ENCODE measurements around the gene UACA.

DNA sequence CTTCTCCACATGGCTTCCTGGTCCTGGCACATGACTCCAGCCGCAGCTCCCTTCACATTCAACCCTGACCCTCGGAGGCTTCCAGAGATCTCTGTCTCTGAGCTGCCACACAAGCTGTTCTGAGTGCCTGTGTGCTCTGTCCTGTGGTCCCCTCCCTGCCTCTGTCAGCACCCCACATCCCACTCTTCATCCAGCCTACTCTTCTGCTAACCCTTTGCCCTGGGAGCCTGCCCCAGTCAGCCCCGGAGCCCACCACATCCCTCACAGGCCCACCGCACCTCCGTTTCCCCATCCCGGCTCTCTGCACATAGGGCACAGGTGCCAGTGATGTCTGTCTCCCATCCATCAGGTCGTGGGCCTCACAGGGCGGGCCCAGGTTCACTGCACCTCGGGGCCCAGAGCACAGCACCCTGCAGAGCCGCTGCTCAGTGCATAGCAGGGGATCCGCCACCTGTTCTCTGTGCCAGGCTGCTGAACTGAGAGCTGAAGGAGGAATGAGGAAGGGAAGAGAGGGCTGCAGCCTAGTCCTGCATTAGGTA lies 133.6 kb downstream of the UACA start:
- TF ChIP-seq, protein P1, sequence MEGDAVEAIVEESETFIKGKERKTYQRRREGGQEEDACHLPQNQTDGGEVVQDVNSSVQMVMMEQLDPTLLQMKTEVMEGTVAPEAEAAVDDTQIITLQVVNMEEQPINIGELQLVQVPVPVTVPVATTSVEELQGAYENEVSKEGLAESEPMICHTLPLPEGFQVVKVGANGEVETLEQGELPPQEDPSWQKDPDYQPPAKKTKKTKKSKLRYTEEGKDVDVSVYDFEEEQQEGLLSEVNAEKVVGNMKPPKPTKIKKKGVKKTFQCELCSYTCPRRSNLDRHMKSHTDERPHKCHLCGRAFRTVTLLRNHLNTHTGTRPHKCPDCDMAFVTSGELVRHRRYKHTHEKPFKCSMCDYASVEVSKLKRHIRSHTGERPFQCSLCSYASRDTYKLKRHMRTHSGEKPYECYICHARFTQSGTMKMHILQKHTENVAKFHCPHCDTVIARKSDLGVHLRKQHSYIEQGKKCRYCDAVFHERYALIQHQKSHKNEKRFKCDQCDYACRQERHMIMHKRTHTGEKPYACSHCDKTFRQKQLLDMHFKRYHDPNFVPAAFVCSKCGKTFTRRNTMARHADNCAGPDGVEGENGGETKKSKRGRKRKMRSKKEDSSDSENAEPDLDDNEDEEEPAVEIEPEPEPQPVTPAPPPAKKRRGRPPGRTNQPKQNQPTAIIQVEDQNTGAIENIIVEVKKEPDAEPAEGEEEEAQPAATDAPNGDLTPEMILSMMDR (IDR thresholded peaks at IDR 0.05 in 4 of 5, conservative IDR thresholded peaks at IDR 0.05 in 1 of 5) = no peak
- no peak for TF ChIP-seq POLR2A (IDR thresholded peaks at IDR 0.05)
